ENCODE data around the gene RAPGEF4.

RAPGEF4 gene

DNA sequence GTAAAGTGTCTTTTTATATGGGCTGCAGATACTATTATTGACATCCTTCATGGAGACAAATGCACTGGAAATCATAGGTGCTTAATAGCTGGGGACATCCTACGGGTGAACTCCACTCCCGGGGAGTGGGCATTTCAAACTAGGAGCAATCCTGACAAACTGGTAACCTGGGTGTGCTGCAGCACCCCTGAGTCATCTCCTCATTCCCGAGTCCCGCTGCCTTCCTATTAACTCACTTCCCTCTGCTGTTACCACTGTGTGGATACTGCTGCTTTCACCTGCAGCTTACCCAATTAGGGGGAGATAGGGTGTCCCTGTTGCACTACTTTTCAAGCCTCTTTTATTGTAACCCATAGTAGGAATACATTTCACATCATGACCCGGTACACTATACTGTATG, 134.2 kb downstream of the RAPGEF4 start:
- Histone ChIP-seq H3K27me3 (ENCODE audit: insufficient read depth, low read length, poor library complexity, severe bottlenecking) (no peaks in the 10 kb centered on the region), H3K9me2 (replicated peaks; ENCODE audit: low read depth, low read length) (no peaks in the 10 kb centered on the region), H3K9me3 (ENCODE audit: insufficient read depth, low read depth, low read length) (no peaks in the 10 kb centered on the region), H4K20me1 (ENCODE audit: insufficient read depth, low read length, poor library complexity, severe bottlenecking) (no peaks in the 10 kb centered on the region), H3K4me3 (ENCODE audit: low read length, poor library complexity, severe bottlenecking) (no peak overlapping the region), H3K36me3 (ENCODE audit: insufficient read depth, low read length) (no peaks in the 10 kb centered on the region), H2AFZ (ENCODE audit: low read length) (no peak overlapping the region), H3K4me2 (ENCODE audit: low read depth, low read length, poor library complexity, severe bottlenecking) (no peak overlapping the region), H3K79me2 (ENCODE audit: insufficient read depth, low read length) (no peaks in the 10 kb centered on the region), H3F3A (ENCODE audit: low read depth) (no peaks in the 10 kb centered on the region), H3K9ac (ENCODE audit: low read depth, low read length, poor library complexity, severe bottlenecking) (no peak overlapping the region), H3K4me1 (ENCODE audit: insufficient read depth, low read length, poor library complexity, severe bottlenecking) (no peaks in the 10 kb centered on the region)
- no peak for TF ChIP-seq EZH2phosphoT487 (IDR thresholded peaks at IDR 0.05; ENCODE audit: borderline replicate concordance)

DNA sequence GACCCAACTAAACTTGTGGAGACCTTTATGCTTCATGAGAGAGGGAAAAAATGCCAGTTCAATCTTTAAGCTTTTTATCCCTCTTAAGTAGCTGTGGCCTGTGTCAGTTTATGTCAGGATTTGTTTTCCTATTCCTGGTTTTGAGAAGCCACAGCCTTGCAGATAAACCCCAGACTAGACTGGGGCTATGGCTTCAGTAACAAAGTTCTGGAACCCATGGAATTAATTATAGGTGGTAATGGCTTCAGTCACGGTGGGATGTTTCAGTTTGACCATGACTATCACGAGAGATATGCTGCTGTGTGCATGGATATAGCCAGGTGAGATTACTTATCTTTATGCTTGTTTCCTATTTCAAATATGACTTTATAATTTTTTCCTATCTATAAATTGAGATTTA, 134.8 kb downstream of the RAPGEF4 start:
- Histone ChIP-seq H3K9ac (ENCODE audit: low read depth, low read length, poor library complexity, severe bottlenecking) (no peak overlapping the region), H3K36me3 (ENCODE audit: insufficient read depth, low read length) (no peaks in the 10 kb centered on the region), H3K27me3 (ENCODE audit: insufficient read depth, low read length, poor library complexity, severe bottlenecking) (no peaks in the 10 kb centered on the region), H3K79me2 (ENCODE audit: insufficient read depth, low read length) (no peaks in the 10 kb centered on the region), H3F3A (ENCODE audit: low read depth) (no peaks in the 10 kb centered on the region), H4K20me1 (ENCODE audit: insufficient read depth, low read length, poor library complexity, severe bottlenecking) (no peaks in the 10 kb centered on the region), H3K9me2 (replicated peaks; ENCODE audit: low read depth, low read length) (no peaks in the 10 kb centered on the region), H3K4me1 (ENCODE audit: insufficient read depth, low read length, poor library complexity, severe bottlenecking) (no peaks in the 10 kb centered on the region), H2AFZ (ENCODE audit: low read length) (no peak overlapping the region), H3K4me3 (ENCODE audit: low read length, poor library complexity, severe bottlenecking) (no peak overlapping the region), H3K9me3 (ENCODE audit: insufficient read depth, low read depth, low read length) (no peaks in the 10 kb centered on the region), H3K4me2 (ENCODE audit: low read depth, low read length, poor library complexity, severe bottlenecking) (no peak overlapping the region)
- no peak for TF ChIP-seq EZH2phosphoT487 (IDR thresholded peaks at IDR 0.05; ENCODE audit: borderline replicate concordance)
- TF ChIP-seq, protein P1, sequence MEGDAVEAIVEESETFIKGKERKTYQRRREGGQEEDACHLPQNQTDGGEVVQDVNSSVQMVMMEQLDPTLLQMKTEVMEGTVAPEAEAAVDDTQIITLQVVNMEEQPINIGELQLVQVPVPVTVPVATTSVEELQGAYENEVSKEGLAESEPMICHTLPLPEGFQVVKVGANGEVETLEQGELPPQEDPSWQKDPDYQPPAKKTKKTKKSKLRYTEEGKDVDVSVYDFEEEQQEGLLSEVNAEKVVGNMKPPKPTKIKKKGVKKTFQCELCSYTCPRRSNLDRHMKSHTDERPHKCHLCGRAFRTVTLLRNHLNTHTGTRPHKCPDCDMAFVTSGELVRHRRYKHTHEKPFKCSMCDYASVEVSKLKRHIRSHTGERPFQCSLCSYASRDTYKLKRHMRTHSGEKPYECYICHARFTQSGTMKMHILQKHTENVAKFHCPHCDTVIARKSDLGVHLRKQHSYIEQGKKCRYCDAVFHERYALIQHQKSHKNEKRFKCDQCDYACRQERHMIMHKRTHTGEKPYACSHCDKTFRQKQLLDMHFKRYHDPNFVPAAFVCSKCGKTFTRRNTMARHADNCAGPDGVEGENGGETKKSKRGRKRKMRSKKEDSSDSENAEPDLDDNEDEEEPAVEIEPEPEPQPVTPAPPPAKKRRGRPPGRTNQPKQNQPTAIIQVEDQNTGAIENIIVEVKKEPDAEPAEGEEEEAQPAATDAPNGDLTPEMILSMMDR (conservative IDR thresholded peaks at IDR 0.05; ENCODE audit: low read length) = no peak

DNA sequence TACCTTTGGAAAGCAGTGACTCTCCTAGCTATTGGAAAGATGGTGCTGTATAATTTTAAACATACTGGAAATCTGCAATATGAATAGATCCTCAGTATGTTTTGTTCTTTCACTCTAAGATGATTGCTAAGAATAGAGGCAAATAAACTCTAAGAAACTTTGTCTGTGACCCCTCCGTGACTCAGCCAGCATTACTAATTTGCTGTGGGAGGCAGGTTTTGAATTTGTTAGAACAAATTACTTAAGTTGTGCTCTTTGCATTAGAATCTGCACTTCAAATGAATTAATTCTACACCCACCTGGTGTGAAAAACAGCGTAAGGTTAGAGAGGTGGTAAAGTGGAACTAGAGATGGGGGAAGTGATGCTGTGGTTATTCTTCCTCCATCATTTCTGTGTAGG, 142.2 kb downstream of the RAPGEF4 start:
- Histone ChIP-seq H4K20me1 (ENCODE audit: insufficient read depth, low read length, poor library complexity, severe bottlenecking) (no peaks in the 10 kb centered on the region), H3K4me2 (ENCODE audit: low read depth, low read length, poor library complexity, severe bottlenecking) (no peak overlapping the region), H3K9me3 (ENCODE audit: insufficient read depth, low read depth, low read length) (no peaks in the 10 kb centered on the region), H3K9ac (ENCODE audit: low read depth, low read length, poor library complexity, severe bottlenecking) (no peak overlapping the region), H3K9me2 (replicated peaks; ENCODE audit: low read depth, low read length) (0 out of 2 replicates have a peak, but pooled peaks cover 3% of the 10 kb centered on the region), H3K27me3 (ENCODE audit: insufficient read depth, low read length, poor library complexity, severe bottlenecking) (no peaks in the 10 kb centered on the region), H3K4me3 (ENCODE audit: low read length, poor library complexity, severe bottlenecking) (no peak overlapping the region), H3K36me3 (ENCODE audit: insufficient read depth, low read length) (no peaks in the 10 kb centered on the region), H2AFZ (ENCODE audit: low read length) (no peak overlapping the region), H3F3A (ENCODE audit: low read depth) (no peaks in the 10 kb centered on the region), H3K4me1 (ENCODE audit: insufficient read depth, low read length, poor library complexity, severe bottlenecking) (no peaks in the 10 kb centered on the region), H3K79me2 (ENCODE audit: insufficient read depth, low read length) (no peaks in the 10 kb centered on the region)
- no peak for TF ChIP-seq EZH2phosphoT487 (IDR thresholded peaks at IDR 0.05; ENCODE audit: borderline replicate concordance)
- TF ChIP-seq, protein P1 (conservative IDR thresholded peaks at IDR 0.05; ENCODE audit: low read length) = no peak

DNA sequence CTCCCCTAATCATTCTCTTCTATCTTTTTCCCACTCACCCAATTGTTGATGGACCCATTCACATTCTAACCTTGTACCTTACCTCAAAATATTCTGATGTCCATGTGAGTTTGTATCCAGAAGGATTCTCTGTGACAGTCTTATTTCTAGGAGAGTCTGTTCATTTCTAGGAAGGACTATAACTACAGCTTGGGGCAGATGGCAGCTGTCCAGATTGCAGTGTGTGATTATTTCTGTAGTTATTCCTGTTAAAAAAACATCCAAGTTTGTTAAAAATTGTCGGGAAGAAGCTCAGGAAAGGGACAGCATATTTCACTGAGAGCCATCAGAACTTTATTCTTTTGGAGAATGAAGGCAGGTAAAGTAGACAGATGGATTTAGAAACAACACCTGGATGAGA, 142.6 kb downstream of the RAPGEF4 start:
- no peaks in the 10 kb centered on the region for H3K36me3 ChIP-seq (ENCODE audit: insufficient read depth, low read length)
- no peaks in the 10 kb centered on the region for H4K20me1 ChIP-seq (ENCODE audit: insufficient read depth, low read length, poor library complexity, severe bottlenecking)
- H3K9ac ChIP-seq (ENCODE audit: low read depth, low read length, poor library complexity, severe bottlenecking) = no peak overlapping the region
- H3K79me2 ChIP-seq (ENCODE audit: insufficient read depth, low read length) = no peaks in the 10 kb centered on the region
- TF ChIP-seq, protein P1 (conservative IDR thresholded peaks at IDR 0.05; ENCODE audit: low read length) = no peak
- no peak for TF ChIP-seq EZH2phosphoT487 (IDR thresholded peaks at IDR 0.05; ENCODE audit: borderline replicate concordance)
- no peak overlapping the region for H2AFZ ChIP-seq (ENCODE audit: low read length)
- no peaks in the 10 kb centered on the region for H3K9me3 ChIP-seq (ENCODE audit: insufficient read depth, low read depth, low read length)
- H3K4me2 ChIP-seq (ENCODE audit: low read depth, low read length, poor library complexity, severe bottlenecking) = no peak overlapping the region
- no peaks in the 10 kb centered on the region for H3K27me3 ChIP-seq (ENCODE audit: insufficient read depth, low read length, poor library complexity, severe bottlenecking)
- no peaks in the 10 kb centered on the region for H3F3A ChIP-seq (ENCODE audit: low read depth)
- no peak overlapping the region for H3K4me3 ChIP-seq (ENCODE audit: low read length, poor library complexity, severe bottlenecking)
- H3K4me1 ChIP-seq (ENCODE audit: insufficient read depth, low read length, poor library complexity, severe bottlenecking) = no peaks in the 10 kb centered on the region
- 0 out of 2 replicates have a peak, but pooled peaks cover 3% of the 10 kb centered on the region for H3K9me2 ChIP-seq (replicated peaks; ENCODE audit: low read depth, low read length)
